H9 (cell line): ENCODE data around the gene ESRP2. TPM values are rescaled to one million over a fixed set of nuclear protein-coding genes. Genes with fewer than 3 reads are reported as not detected.

Experiments used
- DNase-seq: peaks from one replicate; pipeline ENCODE4 v3.0.0-alpha.2; 2017
- H2AFZ ChIP-seq: one replicate; pipeline ENCODE4 v1.6.1; 2013; ENCODE audit warnings: mild to moderate bottlenecking, low read length, control low read depth, moderate library complexity
- H2AK5ac ChIP-seq: 2 replicates; pipeline ENCODE4 v1.6.1; 2013; ENCODE audit warnings: low read length, control low read depth, mixed read lengths; ENCODE audit not compliant: insufficient read length
- H2BK120ac ChIP-seq: one replicate; pipeline ENCODE4 v1.6.1; 2013; ENCODE audit warnings: low read depth, mild to moderate bottlenecking, low read length, control low read depth, inconsistent platforms; ENCODE audit not compliant: poor library complexity, severe bottlenecking
- H2BK12ac ChIP-seq: 2 replicates; pipeline ENCODE4 v1.6.1; 2013; ENCODE audit warnings: low read length, control low read depth, mixed read lengths, low read depth; ENCODE audit not compliant: insufficient read length
- H2BK15ac ChIP-seq: 2 replicates; pipeline ENCODE4 v1.6.1; 2013; ENCODE audit warnings: low read depth, low read length, control low read depth
- H2BK20ac ChIP-seq: one replicate; pipeline ENCODE4 v1.6.1; 2013; ENCODE audit warnings: low read depth, mild to moderate bottlenecking, low read length, control low read depth, inconsistent platforms; ENCODE audit not compliant: poor library complexity, severe bottlenecking
- H2BK5ac ChIP-seq: 2 replicates; pipeline ENCODE4 v1.6.1; 2013; ENCODE audit warnings: low read length, control low read depth, mixed read lengths; ENCODE audit not compliant: insufficient read length
- H3K14ac ChIP-seq: 2 replicates; pipeline ENCODE4 v1.6.1; 2013; ENCODE audit warnings: low read length, control low read depth; ENCODE audit not compliant: insufficient read depth
- H3K18ac ChIP-seq: 2 replicates; pipeline ENCODE4 v1.6.1; 2013; ENCODE audit warnings: low read depth, mild to moderate bottlenecking, mixed read lengths, low read length, control low read depth; ENCODE audit not compliant: insufficient read length
- H3K23ac ChIP-seq: 2 replicates; pipeline ENCODE4 v1.6.1; 2013; ENCODE audit warnings: low read length, control low read depth, mixed read lengths, low read depth; ENCODE audit not compliant: insufficient read length
- H3K23me2 ChIP-seq: 2 replicates; pipeline ENCODE4 v1.6.1; 2013; ENCODE audit warnings: low read depth, mild to moderate bottlenecking, mixed read lengths, low read length, control low read depth; ENCODE audit not compliant: insufficient read length, poor library complexity, severe bottlenecking
- H3K27ac ChIP-seq: 2 replicates; pipeline ENCODE4 v1.5.1; 2013; ENCODE audit warnings: low read length, control low read depth, mixed read lengths, low read depth; ENCODE audit not compliant: insufficient read length
- H3K27me3 ChIP-seq: 2 replicates; pipeline ENCODE4 v1.6.1; 2013; ENCODE audit warnings: low read length, control low read depth, inconsistent platforms; ENCODE audit not compliant: insufficient read depth
- H3K4ac ChIP-seq: 2 replicates; pipeline ENCODE4 v1.6.1; 2013; ENCODE audit warnings: low read depth, mild to moderate bottlenecking, control low read depth, inconsistent platforms, low read length, moderate library complexity
- H3K4me1 ChIP-seq: 2 replicates; pipeline ENCODE4 v1.6.1; 2013; ENCODE audit warnings: low read length, control low read depth, inconsistent platforms; ENCODE audit not compliant: insufficient read depth
- H3K4me2 ChIP-seq: 2 replicates; pipeline ENCODE4 v1.6.1; 2013; ENCODE audit warnings: low read length, control low read depth, mixed read lengths; ENCODE audit not compliant: insufficient read length, insufficient read depth
- H3K56ac ChIP-seq: 2 replicates; pipeline ENCODE4 v1.6.1; 2013; ENCODE audit warnings: low read depth, mild to moderate bottlenecking, mixed read lengths, low read length, control low read depth; ENCODE audit not compliant: insufficient read length
- H3K79me1 ChIP-seq: 2 replicates; pipeline ENCODE4 v1.6.1; 2013; ENCODE audit warnings: low read depth, mild to moderate bottlenecking, moderate library complexity, low read length, control low read depth, inconsistent platforms; ENCODE audit not compliant: insufficient read depth, poor library complexity, severe bottlenecking
- H3K79me2 ChIP-seq: 2 replicates; pipeline ENCODE4 v1.6.1; 2013; ENCODE audit warnings: low read length, control low read depth, inconsistent platforms; ENCODE audit not compliant: insufficient read depth
- H3K9ac ChIP-seq: 2 replicates; pipeline ENCODE4 v1.6.1; 2013; ENCODE audit warnings: low read length, control low read depth, mixed read lengths; ENCODE audit not compliant: insufficient read length; ENCODE audit errors: extremely low read depth
- H3K9me3 ChIP-seq: one replicate; pipeline ENCODE4 v1.6.1; 2013; ENCODE audit warnings: low read depth, low read length, inconsistent platforms; ENCODE audit not compliant: control insufficient read depth
- H3T11ph ChIP-seq: one replicate; pipeline ENCODE4 v1.6.1; 2013; ENCODE audit warnings: mild to moderate bottlenecking, low read length, control low read depth, inconsistent platforms
- H4K20me1 ChIP-seq: one replicate; pipeline ENCODE4 v1.6.1; 2013; ENCODE audit not compliant: control insufficient read depth, insufficient read length, insufficient read depth
- H4K5ac ChIP-seq: 2 replicates; pipeline ENCODE4 v1.6.1; 2013; ENCODE audit warnings: low read depth, mild to moderate bottlenecking, mixed read lengths, low read length, control low read depth; ENCODE audit not compliant: insufficient read length
- H4K8ac ChIP-seq: replicated peaks from 2 replicates; pipeline ENCODE4 v1.6.1; 2013; ENCODE audit warnings: low read length, control low read depth, mixed read lengths, low read depth; ENCODE audit not compliant: insufficient read length
- H4K91ac ChIP-seq: 2 replicates; pipeline ENCODE4 v1.6.1; 2013; ENCODE audit warnings: low read depth, mild to moderate bottlenecking, moderate library complexity, mixed read lengths, low read length, control low read depth; ENCODE audit not compliant: insufficient read length
- H3K27ac Mint-ChIP-seq, 3 experiments: 2 replicates in 2 of 3; 3 replicates in 1 of 3; pipeline ENCODE4 v1.8.0; 2020 to 2021; ENCODE audit warnings: mixed read lengths in 3 of 3, mild to moderate bottlenecking in 1 of 3, moderate library complexity in 1 of 3
- H3K27me3 Mint-ChIP-seq: 2 replicates; pipeline ENCODE4 v1.8.0; 2021; ENCODE audit warnings: low read depth, mild to moderate bottlenecking, moderate library complexity, mixed read lengths
- H3K36me3 Mint-ChIP-seq, 3 experiments: 2 replicates in 2 of 3; 3 replicates in 1 of 3; pipeline ENCODE4 v1.8.0; 2020 to 2021; ENCODE audit warnings: low read depth in 3 of 3, mixed read lengths in 3 of 3; ENCODE audit not compliant: insufficient read depth in 1 of 3
- H3K4me1 Mint-ChIP-seq, 2 experiments: 2 replicates each; pipeline ENCODE4 v1.8.0; 2020; ENCODE audit warnings: mixed read lengths in 2 of 2
- H3K4me3 Mint-ChIP-seq, 2 experiments: 2 replicates in 1 of 2; 3 replicates in 1 of 2; pipeline ENCODE4 v1.8.0; 2020 to 2021; ENCODE audit warnings: mild to moderate bottlenecking in 2 of 2, mixed read lengths in 2 of 2, moderate library complexity in 1 of 2
- H3K9me3 Mint-ChIP-seq, 2 experiments: 2 replicates in 1 of 2; 3 replicates in 1 of 2; pipeline ENCODE4 v1.8.0; 2020; ENCODE audit warnings: mild to moderate bottlenecking in 2 of 2, mixed read lengths in 2 of 2, moderate library complexity in 1 of 2
- CTCF ChIP-seq: fragments of 200-600 bp; sonication (generic); conservative IDR thresholded peaks from 3 replicates; pipeline ENCODE4 v1.8.0; 2021; ENCODE audit warnings: antibody characterized with exemption, mild to moderate bottlenecking
- WGBS: extraction: QIAGEN DNeasy Blood & Tissue Kit; methylation state at CpG from one replicate; pipeline ENCODE4 v1.1.7; 2013; ENCODE audit warnings: missing lambda C conversion rate, low lambda C conversion rate, mixed read lengths; ENCODE audit not compliant: insufficient read length; ENCODE audit errors: extremely low coverage; 5-methylcytosine and 5-hydroxymethylcytosine counted together
- total RNA-seq: library from RNA; stranded (reverse); gene quantifications from 2 replicates; pipeline ENCODE4 v1.2.1, GENCODE V29; 2021

The ESRP2 gene
- total RNA-seq, 1 experiment from 2014 or later, result 59.5 TPM

- no peaks in the 10 kb centered on the region for H3K23me2 ChIP-seq
- no peak overlapping the region for H3K27ac ChIP-seq
- WGBS, result no CpG with 5 or more reads among the region's 6 CpGs
- no peak overlapping the region for H3K14ac ChIP-seq
- H3K4me1 ChIP-seq, result peaks cover 2% of the 10 kb centered on the region; the same call in 1 of the 2 replicates
- Mint-ChIP-seq H3K4me1 (peaks cover 6 to 9% of the 10 kb centered on the region in 2 experiments), H3K27me3 (no peaks in the 10 kb centered on the region), H3K9me3 (no peaks in the 10 kb centered on the region), H3K4me3 (no peak overlapping the region), H3K36me3 (peaks cover 0 to 3% (median 0%) of the 10 kb centered on the region in 3 experiments; a peak in 2 of 7 replicates), H3K27ac (peak overlapping the region; percentile 17 to 73 (median 36); a peak in 4 of 7 replicates)
- no peak overlapping the region for H4K91ac ChIP-seq
- H4K5ac ChIP-seq, result no peak overlapping the region
- no peaks in the 10 kb centered on the region for H4K20me1 ChIP-seq
- H3K4ac ChIP-seq, result no peak overlapping the region
- no peaks in the 10 kb centered on the region for H3K27me3 ChIP-seq
- H3K4me2 ChIP-seq, result no peak overlapping the region
- no peak overlapping the region for H2BK15ac ChIP-seq
- H3T11ph ChIP-seq, result no peak overlapping the region
- H3K9ac ChIP-seq, result no peak overlapping the region
- no peaks in the 10 kb centered on the region for H3K79me1 ChIP-seq
- H2AK5ac ChIP-seq, result no peak overlapping the region
- H2BK12ac ChIP-seq, result no peak overlapping the region
- H3K9me3 ChIP-seq, result no peaks in the 10 kb centered on the region
- no peak overlapping the region for H4K8ac ChIP-seq
- H3K79me2 ChIP-seq, result no peaks in the 10 kb centered on the region
- TF ChIP-seq CTCF, result no peak
- H2BK5ac ChIP-seq, result no peak overlapping the region
- DNase-seq, result no peak
- no peak overlapping the region for H3K23ac ChIP-seq
- H2AFZ ChIP-seq, result no peak overlapping the region
- H2BK120ac ChIP-seq, result no peak overlapping the region
- no peak overlapping the region for H2BK20ac ChIP-seq
- H3K56ac ChIP-seq, result no peak overlapping the region
- no peak overlapping the region for H3K18ac ChIP-seq
These were observed 16.1 kb downstream of the ESRP2 start for GRCh38 chr16:68219725-68220351.
